HEK293 (cell line): ENCODE data around the gene MKLN1.

ENCODE experiments used
- ATF2 ChIP-seq: fragments of 450-650 bp; formaldehyde crosslinking; IDR thresholded peaks from 2 replicates; pipeline ENCODE4 v1.5.1; 2016; ENCODE audit warnings: missing biosample characterization, missing genetic modification characterization, low read depth
- CTCF ChIP-seq: fragments of 450-650 bp; formaldehyde crosslinking; IDR thresholded peaks from 2 replicates; pipeline ENCODE4 v1.5.1; 2016; ENCODE audit warnings: missing biosample characterization, missing genetic modification characterization
- IKZF3 ChIP-seq: fragments of 450-650 bp; IDR thresholded peaks from 2 replicates; pipeline ENCODE4 v1.5.0; 2018; ENCODE audit warnings: missing biosample characterization, mild to moderate bottlenecking, missing genetic modification characterization, moderate library complexity
- OSR2 ChIP-seq: fragments of 450-650 bp; formaldehyde crosslinking; IDR thresholded peaks from 2 replicates; pipeline ENCODE4 v1.5.1; 2016; ENCODE audit warnings: missing biosample characterization, missing genetic modification characterization
- PBX3 ChIP-seq: sonication (generic); formaldehyde crosslinking; IDR thresholded peaks from 2 replicates; pipeline ENCODE4 v1.8.1; 2022; ENCODE audit warnings: mild to moderate bottlenecking, moderate library complexity, missing genetic modification reagents
- TCF7L2 ChIP-seq: IDR thresholded peaks from 2 replicates; pipeline ENCODE4 v1.6.1; 2011; ENCODE audit warnings: low read depth, mild to moderate bottlenecking, inconsistent platforms, low read length, moderate library complexity, borderline replicate concordance
- ZNF274 ChIP-seq, 2 experiments: fragments of 200-500 bp in 1 of 2; fragments of 450-650 bp in 1 of 2; sonication (Bioruptor generic) in 1 of 2; formaldehyde crosslinking in 1 of 2; IDR thresholded peaks; 2 replicates each; pipeline versions ENCODE4 v1.5.1 to v1.6.1; 2014 to 2016; ENCODE audit warnings: borderline replicate concordance in 1 of 2, inconsistent platforms in 1 of 2, low read length in 1 of 2, missing biosample characterization in 1 of 2, missing genetic modification characterization in 1 of 2
- ZNF416 ChIP-seq: fragments of 450-650 bp; formaldehyde crosslinking; IDR thresholded peaks from 2 replicates; pipeline ENCODE4 v1.5.1; 2016; ENCODE audit warnings: missing biosample characterization, missing genetic modification characterization

- TF ChIP-seq CTCF (tag by site-specific recombination) (no peak), TCF7L2 (no peak), ZNF274 (IDR thresholded peaks at IDR 0.05; ENCODE audit: low read length) (no peak), ZNF274 (tag by site-specific recombination; IDR thresholded peaks at IDR 0.05; ENCODE audit: borderline replicate concordance) (no peak), ZNF416 (no peak), OSR2 (tag by site-specific recombination) (no peak), IKZF3 (tag by site-specific recombination) (no peak), PBX3 (CRISPR knock-in tag) (no peak), ATF2 (no peak)
Measured at GRCh38 chr7:131467788-131468187, 140.1 kb downstream of the MKLN1 start.
